GM19035 (cell line): ENCODE data around the gene IFITM5.
"Not testable (repeated sequence)": the region's sequence is repeated elsewhere in the genome, so short reads cannot be mapped to it uniquely, and the experiment has no call there.

ENCODE experiments used
- ATAC-seq: cut with Tn5 transposase; IDR thresholded peaks from one replicate; pipeline ENCODE4 v1.9.1; 2021; ENCODE audit not compliant: unreplicated experiment

Gene IFITM5

GRCh38 chr11:299081-299891 is at the start of gene IFITM5:
Gene IFITM5, minus strand, starts transcription at chr11:299526. Its CDS starts 36 bp downstream, at chr11:299490.
- no peak for ATAC-seq

- no peak for ATAC-seq
Observed at GRCh38 chr11:346529-346928, 47.2 kb upstream of the IFITM5 start.

GRCh38 chr11:344836-345578 is 45.7 kb upstream of the IFITM5 start:
- no peak for ATAC-seq

- no peak for ATAC-seq
Observed at GRCh38 chr11:342328-342727, 43.0 kb upstream of the IFITM5 start.

GRCh38 chr11:340539-341512 is 41.5 kb upstream of the IFITM5 start:
- no peak for ATAC-seq

GRCh38 chr11:339963-340362 is 40.6 kb upstream of the IFITM5 start:
- ATAC-seq: no peak

GRCh38 chr11:337711-338110 is 38.4 kb upstream of the IFITM5 start:
- ATAC-seq: no peak

GRCh38 chr11:336659-337198 is 37.4 kb upstream of the IFITM5 start:
- ATAC-seq: no peak

- ATAC-seq: no peak
Observed at GRCh38 chr11:335779-336658, 36.7 kb upstream of the IFITM5 start.

GRCh38 chr11:334264-334994 is 35.1 kb upstream of the IFITM5 start:
- no peak for ATAC-seq

- ATAC-seq: not testable (repeated sequence)
Observed at GRCh38 chr11:333616-334263, 34.4 kb upstream of the IFITM5 start.

GRCh38 chr11:332651-333480 is 33.5 kb upstream of the IFITM5 start:
- no peak for ATAC-seq

- ATAC-seq: no peak
Observed at GRCh38 chr11:331358-332060, 32.2 kb upstream of the IFITM5 start.

GRCh38 chr11:330694-331357 is 31.5 kb upstream of the IFITM5 start:
- no peak for ATAC-seq

- no peak for ATAC-seq
Observed at GRCh38 chr11:330307-330693, 31.0 kb upstream of the IFITM5 start.

GRCh38 chr11:329886-330253 is 30.5 kb upstream of the IFITM5 start:
- no peak for ATAC-seq
